Gastrocnemius medialis (tissue), 4 donors: ENCODE results near the gene RNF43.

Source experiments
- CTCF ChIP-seq, 5 experiments: fragments of 450-650 bp in 3 of 5; fragments of 200-600 bp in 2 of 5; sonication (generic) in 2 of 5; IDR thresholded peaks in 4 of 5; conservative IDR thresholded peaks in 1 of 5; 1 replicate in 4 of 5; 2 replicates in 1 of 5; pipeline ENCODE4 v1.5.1; 2016 to 2019; ENCODE audit warnings: antibody characterized with exemption in 5 of 5, mild to moderate bottlenecking in 3 of 5, moderate library complexity in 3 of 5
- POLR2A ChIP-seq, 2 donors: fragments of 450-650 bp; IDR thresholded peaks; one replicate each; pipeline ENCODE4 v1.6.1; 2017; ENCODE audit warnings: antibody characterized with exemption in 2 of 2, mild to moderate bottlenecking in 2 of 2, moderate library complexity in 2 of 2

DNA sequence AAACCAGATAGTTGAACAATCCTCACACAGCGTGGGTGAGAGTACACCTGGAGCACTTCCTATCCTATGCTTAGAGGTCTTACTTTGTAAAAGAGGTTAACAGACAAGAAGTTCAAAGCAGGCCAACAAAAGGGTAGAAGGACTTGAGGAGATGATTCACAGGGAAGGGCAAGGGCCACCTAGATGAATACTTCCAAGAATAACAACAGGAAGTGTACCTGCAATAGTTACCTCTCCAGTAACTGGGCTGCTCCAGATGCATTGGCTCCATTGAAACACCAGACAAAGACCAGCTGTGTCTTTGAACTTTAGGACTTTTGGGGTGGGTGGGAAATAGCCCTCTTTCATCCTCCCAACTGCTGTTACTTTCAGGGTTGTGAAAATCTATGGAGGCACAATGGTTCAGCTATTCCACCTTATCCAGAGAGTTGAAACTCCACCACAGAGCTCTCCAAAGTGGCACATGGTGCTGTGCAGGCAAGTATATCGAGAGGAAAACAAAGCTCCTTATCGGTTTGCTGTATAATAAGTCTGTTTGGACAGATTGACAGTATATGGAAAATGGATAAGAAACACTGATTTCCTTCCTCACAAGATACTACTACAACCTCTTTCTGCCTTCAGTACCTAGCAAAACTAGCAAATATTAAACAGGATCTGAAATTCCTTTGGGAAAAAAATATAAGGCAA, 22.7 kb downstream of the RNF43 start:
- TF ChIP-seq CTCF (IDR thresholded peaks at IDR 0.05 in 4 of 5, conservative IDR thresholded peaks at IDR 0.05 in 1 of 5) (no peak), POLR2A (IDR thresholded peaks at IDR 0.05) (no peak)
